GM18868 (cell line): ENCODE measurements around the gene DOCK1.

Experiments
- ATAC-seq: cut with Tn5 transposase; IDR thresholded peaks from one replicate; pipeline ENCODE4 v1.9.1; 2021; ENCODE audit warnings: mild to moderate bottlenecking, moderate library complexity; ENCODE audit not compliant: unreplicated experiment

DOCK1 gene

GRCh38 chr10:127374901-127375300 is 469.7 kb downstream of the DOCK1 start:
- ATAC-seq = no peak

- ATAC-seq = no peak
These were observed 470.2 kb downstream of the DOCK1 start for GRCh38 chr10:127375461-127375860.

- ATAC-seq = no peak
These were observed 470.8 kb downstream of the DOCK1 start for GRCh38 chr10:127376071-127376470.

- ATAC-seq = no peak
These were observed 473.4 kb downstream of the DOCK1 start for GRCh38 chr10:127378628-127379027.

- ATAC-seq = no peak
These were observed 479.3 kb downstream of the DOCK1 start for GRCh38 chr10:127384532-127384931.

GRCh38 chr10:127385066-127385465 is 479.8 kb downstream of the DOCK1 start:
- no peak for ATAC-seq

GRCh38 chr10:127386606-127387327 is 481.5 kb downstream of the DOCK1 start:
- no peak for ATAC-seq

- no peak for ATAC-seq
These were observed 486.6 kb downstream of the DOCK1 start for GRCh38 chr10:127391875-127392274.

- ATAC-seq = no peak
These were observed 487.4 kb downstream of the DOCK1 start for GRCh38 chr10:127392351-127393235.

- ATAC-seq = no peak
These were observed 493.1 kb downstream of the DOCK1 start for GRCh38 chr10:127398140-127398970.

GRCh38 chr10:127398971-127399365 is 493.7 kb downstream of the DOCK1 start:
- no peak for ATAC-seq

GRCh38 chr10:127399668-127400067 is 494.4 kb downstream of the DOCK1 start:
- no peak for ATAC-seq

GRCh38 chr10:127400216-127400615 is 495.0 kb downstream of the DOCK1 start:
- no peak for ATAC-seq

GRCh38 chr10:127402596-127403409 is 497.6 kb downstream of the DOCK1 start:
- no peak for ATAC-seq

- ATAC-seq = no peak
These were observed 500.0 kb downstream of the DOCK1 start for GRCh38 chr10:127405221-127405620.

- no peak for ATAC-seq
These were observed 500.9 kb downstream of the DOCK1 start for GRCh38 chr10:127406018-127406550.

- no peak for ATAC-seq
These were observed 502.3 kb downstream of the DOCK1 start for GRCh38 chr10:127407551-127407950.

GRCh38 chr10:127408112-127408710 is 503.0 kb downstream of the DOCK1 start:
- no peak for ATAC-seq

GRCh38 chr10:127408733-127409132 is 503.5 kb downstream of the DOCK1 start:
- no peak for ATAC-seq

GRCh38 chr10:127410030-127410429 is 504.8 kb downstream of the DOCK1 start:
- no peak for ATAC-seq
